Left lobe of liver (tissue), 1 donor: ENCODE measurements around the gene NKAPD1. TPM values are rescaled to one million over a fixed set of nuclear protein-coding genes. Genes with fewer than 3 reads are reported as not detected.

Experiments used
- total RNA-seq: library from RNA; stranded (reverse); gene quantifications from one replicate; pipeline ENCODE4 v1.2.1, GENCODE V29; 2021
- donor health status: DM: no; HTN: yes; CAD: no.

NKAPD1 gene
- total RNA-seq, 1 donor from 2014 or later = 5.6 TPM

Other genes starting within 250 kb of the NKAPD1 start
- gene ALG9, start 202.7 kb upstream of the NKAPD1 start, total RNA-seq = 15.0 TPM
- 0.70 TPM for gene FDXACB1, start 195.1 kb upstream of the NKAPD1 start, total RNA-seq
- gene CFAP68, start 194.8 kb upstream of the NKAPD1 start, total RNA-seq = 12.5 TPM
- 4.8 TPM for gene CRYAB, start 162.5 kb upstream of the NKAPD1 start, total RNA-seq
- gene HSPB2, start 161.6 kb upstream of the NKAPD1 start, total RNA-seq = 0.13 TPM
- gene C11orf52, start 155.4 kb upstream of the NKAPD1 start, total RNA-seq = 11.8 TPM
- 7.2 TPM for gene DIXDC1, start 137.0 kb upstream of the NKAPD1 start, total RNA-seq
- 9.3 TPM for gene DLAT, start 48.9 kb upstream of the NKAPD1 start, total RNA-seq
- 0.91 TPM for gene PIH1D2, start 282 bp upstream of the NKAPD1 start, total RNA-seq
- 34.5 TPM for gene TIMM8B, start 12.5 kb downstream of the NKAPD1 start, total RNA-seq
- gene SDHD, start 12.6 kb downstream of the NKAPD1 start, total RNA-seq = 168 TPM
- gene IL18, start 89.8 kb downstream of the NKAPD1 start, total RNA-seq = 1.9 TPM
- not detected for gene TEX12, start 93.1 kb downstream of the NKAPD1 start, total RNA-seq
- gene BCO2, start 101.2 kb downstream of the NKAPD1 start, total RNA-seq = 96.6 TPM
- gene PTS, start 152.1 kb downstream of the NKAPD1 start, total RNA-seq = 41.1 TPM
- gene PLET1, start 186.6 kb downstream of the NKAPD1 start, total RNA-seq = not detected